Measurements from ENCODE around the gene U2SURP. TPM values are rescaled to one million over a fixed set of nuclear protein-coding genes. Genes with fewer than 3 reads are reported as not detected.

U2SURP gene
- total and polyA plus RNA-seq, 2 experiments from 2014 or later, result 41.5 to 71.4 TPM

GRCh38 chr3:142953443-142953842 lies 47.9 kb upstream of the U2SURP start:
- no peak overlapping the region for H3K27ac ChIP-seq
- DNase-seq (ENCODE audit: low spot score), result no peak
- H3K4me3 ChIP-seq, result no peak overlapping the region
- H3K36me3 ChIP-seq (replicated peaks; ENCODE audit: insufficient read depth, low read depth), result no peaks in the 10 kb centered on the region
- H3K79me2 ChIP-seq, result no peaks in the 10 kb centered on the region
- H3K4me1 ChIP-seq (ENCODE audit: insufficient read depth), result no peaks in the 10 kb centered on the region
- no peaks in the 10 kb centered on the region for H4K20me1 ChIP-seq (ENCODE audit: insufficient read depth, poor library complexity, severe bottlenecking)
- peaks cover 19% of the 10 kb centered on the region for H3K27me3 ChIP-seq
- TF ChIP-seq CTCF (IDR thresholded peaks at IDR 0.05; ENCODE audit: poor library complexity) (no peak), EZH2 (IDR thresholded peaks at IDR 0.05; ENCODE audit: borderline replicate concordance) (no peak), EZH2phosphoT487 (IDR thresholded peaks at IDR 0.05; ENCODE audit: low read depth, severe bottlenecking, unreplicated experiment) (no peak)
- no peaks in the 10 kb centered on the region for H3K9me2 ChIP-seq (replicated peaks; ENCODE audit: insufficient read depth)
- H2AFZ ChIP-seq, result no peak overlapping the region
- H3K4me2 ChIP-seq, result no peak overlapping the region
- 91% methylated on average over 3 of the region's 3 CpGs for WGBS (ENCODE audit: low lambda C conversion rate, missing lambda C conversion rate)
- no peaks in the 10 kb centered on the region for H3K9me3 ChIP-seq (ENCODE audit: low read depth)

DNA sequence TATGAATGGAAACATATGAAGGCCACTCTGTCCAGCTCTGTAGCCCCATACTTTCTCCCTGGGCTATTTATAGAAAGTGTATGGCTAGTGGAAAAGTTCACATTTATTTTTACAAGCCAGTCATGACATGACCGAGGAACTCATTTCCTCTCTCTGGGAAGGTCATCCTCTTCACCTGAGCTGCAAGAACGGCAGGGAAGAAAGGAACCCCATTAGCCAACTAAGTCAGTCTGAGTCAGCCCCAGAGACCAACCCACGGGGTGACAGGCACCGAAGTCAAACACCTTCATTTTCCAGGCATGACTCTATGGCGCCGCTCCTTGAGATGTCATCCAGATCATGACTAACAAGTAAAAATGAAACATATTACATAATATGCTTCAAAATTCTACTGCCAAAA lies 42.7 kb upstream of the U2SURP start:
- no peaks in the 10 kb centered on the region for H3K79me2 ChIP-seq
- no peaks in the 10 kb centered on the region for H3K9me3 ChIP-seq (ENCODE audit: low read depth)
- no peak overlapping the region for H2AFZ ChIP-seq
- H3K27me3 ChIP-seq, result peaks cover 58% of the 10 kb centered on the region
- no peak for DNase-seq (ENCODE audit: low spot score)
- H3K4me2 ChIP-seq, result no peak overlapping the region
- TF ChIP-seq EZH2phosphoT487 (IDR thresholded peaks at IDR 0.05; ENCODE audit: low read depth, severe bottlenecking, unreplicated experiment) (no peak), CTCF (IDR thresholded peaks at IDR 0.05; ENCODE audit: poor library complexity) (no peak), EZH2 (IDR thresholded peaks at IDR 0.05; ENCODE audit: borderline replicate concordance) (no peak)
- H3K27ac ChIP-seq, result no peak overlapping the region
- WGBS (ENCODE audit: low lambda C conversion rate, missing lambda C conversion rate), result 74% methylated on average over 6 of the region's 6 CpGs
- H3K36me3 ChIP-seq (replicated peaks; ENCODE audit: insufficient read depth, low read depth), result no peaks in the 10 kb centered on the region
- no peak overlapping the region for H3K4me3 ChIP-seq
- no peaks in the 10 kb centered on the region for H3K4me1 ChIP-seq (ENCODE audit: insufficient read depth)
- H3K9me2 ChIP-seq (replicated peaks; ENCODE audit: insufficient read depth), result no peaks in the 10 kb centered on the region
- no peaks in the 10 kb centered on the region for H4K20me1 ChIP-seq (ENCODE audit: insufficient read depth, poor library complexity, severe bottlenecking)

DNA sequence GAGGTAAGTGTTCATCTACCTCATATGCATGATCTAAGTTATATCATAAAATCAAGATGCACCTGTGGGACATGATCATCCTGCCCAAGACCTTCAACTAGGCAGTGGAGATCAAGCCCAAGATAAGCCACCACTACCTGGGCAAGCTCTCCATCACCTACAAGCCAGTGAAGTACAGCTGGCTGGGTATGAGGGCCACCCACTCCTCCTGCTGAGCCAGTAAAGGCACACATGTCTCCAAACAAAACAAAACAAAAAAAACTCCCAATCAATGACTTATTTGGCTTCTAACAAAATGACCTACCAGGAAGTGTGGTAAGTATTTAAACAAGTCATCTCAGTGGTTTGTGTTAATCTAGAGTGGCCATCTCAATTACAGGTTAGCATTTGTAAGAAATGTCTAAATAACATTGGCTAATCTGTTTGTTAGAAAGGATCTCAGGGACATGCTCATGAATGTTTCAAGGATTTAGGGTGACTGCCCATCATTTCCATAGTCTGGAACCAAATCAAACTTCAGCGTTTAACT lies 41.0 kb upstream of the U2SURP start:
- Histone ChIP-seq H3K36me3 (replicated peaks; ENCODE audit: insufficient read depth, low read depth) (no peaks in the 10 kb centered on the region), H3K9me2 (replicated peaks; ENCODE audit: insufficient read depth) (no peaks in the 10 kb centered on the region), H3K4me1 (ENCODE audit: insufficient read depth) (no peaks in the 10 kb centered on the region), H4K20me1 (ENCODE audit: insufficient read depth, poor library complexity, severe bottlenecking) (no peaks in the 10 kb centered on the region), H3K4me3 (no peak overlapping the region), H3K27ac (no peak overlapping the region), H2AFZ (no peak overlapping the region), H3K9me3 (ENCODE audit: low read depth) (no peaks in the 10 kb centered on the region), H3K79me2 (no peaks in the 10 kb centered on the region), H3K4me2 (no peak overlapping the region), H3K27me3 (peaks cover 71% of the 10 kb centered on the region)
- TF ChIP-seq CTCF (IDR thresholded peaks at IDR 0.05; ENCODE audit: poor library complexity), result no peak
- no peak for TF ChIP-seq EZH2phosphoT487 (IDR thresholded peaks at IDR 0.05; ENCODE audit: low read depth, severe bottlenecking, unreplicated experiment)
- TF ChIP-seq EZH2 (IDR thresholded peaks at IDR 0.05; ENCODE audit: borderline replicate concordance), result no peak
- WGBS (ENCODE audit: low lambda C conversion rate, missing lambda C conversion rate), result 88% methylated on average over 1 of the region's 1 CpG
- DNase-seq (ENCODE audit: low spot score), result no peak

GRCh38 chr3:142961539-142961938 lies 39.8 kb upstream of the U2SURP start:
- no peak for DNase-seq (ENCODE audit: low spot score)
- Histone ChIP-seq H3K4me3 (no peak overlapping the region), H3K79me2 (no peaks in the 10 kb centered on the region), H2AFZ (no peak overlapping the region), H3K4me2 (no peak overlapping the region), H3K36me3 (replicated peaks; ENCODE audit: insufficient read depth, low read depth) (no peaks in the 10 kb centered on the region), H3K27me3 (peaks cover 82% of the 10 kb centered on the region), H3K9me3 (ENCODE audit: low read depth) (no peaks in the 10 kb centered on the region), H3K27ac (no peak overlapping the region), H3K9me2 (replicated peaks; ENCODE audit: insufficient read depth) (no peaks in the 10 kb centered on the region), H3K4me1 (ENCODE audit: insufficient read depth) (no peaks in the 10 kb centered on the region), H4K20me1 (ENCODE audit: insufficient read depth, poor library complexity, severe bottlenecking) (no peaks in the 10 kb centered on the region)
- 72% methylated on average over 2 of the region's 2 CpGs for WGBS (ENCODE audit: low lambda C conversion rate, missing lambda C conversion rate)
- no peak for TF ChIP-seq EZH2 (IDR thresholded peaks at IDR 0.05; ENCODE audit: borderline replicate concordance)
- no peak for TF ChIP-seq EZH2phosphoT487 (IDR thresholded peaks at IDR 0.05; ENCODE audit: low read depth, severe bottlenecking, unreplicated experiment)
- no peak for TF ChIP-seq CTCF (IDR thresholded peaks at IDR 0.05; ENCODE audit: poor library complexity)

Data from hepatocyte (in vitro differentiated cells).